WERI-Rb-1 (cell line): ENCODE measurements around the gene EPHX1.
"Not testable (repeated sequence)": the region's sequence is repeated elsewhere in the genome, so short reads cannot be mapped to it uniquely, and the experiment has no call there.

Source experiments
- DNase-seq: peaks from one replicate; pipeline ENCODE4 v3.0.0-alpha.2; 2020
- H3K27ac ChIP-seq: fragments of 250-450 bp; sonication (Bioruptor Pico); 2 replicates; pipeline ENCODE4 v1.5.1; 2020; ENCODE audit warnings: mild to moderate bottlenecking, moderate library complexity
- H3K27me3 ChIP-seq: fragments of 250-450 bp; sonication (Bioruptor Pico); 2 replicates; pipeline ENCODE4 v1.5.1; 2021; ENCODE audit warnings: mild to moderate bottlenecking, low read depth, moderate library complexity; ENCODE audit not compliant: insufficient read depth, severe bottlenecking
- H3K36me3 ChIP-seq: fragments of 250-450 bp; sonication (Bioruptor Pico); 2 replicates; pipeline ENCODE4 v1.5.1; 2020; ENCODE audit warnings: mild to moderate bottlenecking, moderate library complexity
- H3K4me3 ChIP-seq: 2 replicates; pipeline ENCODE4 v1.5.1; 2011; ENCODE audit warnings: low read depth, mild to moderate bottlenecking, control low read depth, low read length
- H3K9me3 ChIP-seq: fragments of 250-450 bp; sonication (Bioruptor Pico); 2 replicates; pipeline ENCODE4 v1.5.1; 2021; ENCODE audit warnings: mild to moderate bottlenecking, moderate library complexity; ENCODE audit not compliant: severe bottlenecking
- TF ChIP-seq, protein P1 (sequence below): IDR thresholded peaks from 2 replicates; pipeline ENCODE4 v1.5.1; 2011; ENCODE audit warnings: low read depth, mild to moderate bottlenecking, control low read depth, inconsistent platforms, low read length

The EPHX1 gene

DNA sequence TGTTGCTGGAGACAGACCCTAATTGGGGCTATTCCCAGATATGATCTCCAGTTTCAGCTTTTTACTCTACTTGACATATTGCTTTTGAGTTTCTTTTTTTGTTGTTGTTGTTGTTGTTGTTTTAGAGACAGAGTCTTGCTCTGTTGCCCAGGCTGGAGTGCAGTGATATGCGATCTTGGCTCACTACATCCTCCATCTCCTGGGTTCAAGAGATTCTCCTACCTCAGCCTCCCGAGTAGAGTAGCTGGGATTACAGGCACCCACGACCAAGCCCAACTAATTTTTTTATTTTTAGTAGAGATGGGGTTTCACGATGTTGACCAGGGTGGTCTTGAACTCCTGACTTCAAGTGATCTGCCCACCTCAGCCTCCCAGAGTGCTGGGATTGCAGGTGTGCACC, 33.6 kb upstream of the EPHX1 start:
- TF ChIP-seq, protein P1, sequence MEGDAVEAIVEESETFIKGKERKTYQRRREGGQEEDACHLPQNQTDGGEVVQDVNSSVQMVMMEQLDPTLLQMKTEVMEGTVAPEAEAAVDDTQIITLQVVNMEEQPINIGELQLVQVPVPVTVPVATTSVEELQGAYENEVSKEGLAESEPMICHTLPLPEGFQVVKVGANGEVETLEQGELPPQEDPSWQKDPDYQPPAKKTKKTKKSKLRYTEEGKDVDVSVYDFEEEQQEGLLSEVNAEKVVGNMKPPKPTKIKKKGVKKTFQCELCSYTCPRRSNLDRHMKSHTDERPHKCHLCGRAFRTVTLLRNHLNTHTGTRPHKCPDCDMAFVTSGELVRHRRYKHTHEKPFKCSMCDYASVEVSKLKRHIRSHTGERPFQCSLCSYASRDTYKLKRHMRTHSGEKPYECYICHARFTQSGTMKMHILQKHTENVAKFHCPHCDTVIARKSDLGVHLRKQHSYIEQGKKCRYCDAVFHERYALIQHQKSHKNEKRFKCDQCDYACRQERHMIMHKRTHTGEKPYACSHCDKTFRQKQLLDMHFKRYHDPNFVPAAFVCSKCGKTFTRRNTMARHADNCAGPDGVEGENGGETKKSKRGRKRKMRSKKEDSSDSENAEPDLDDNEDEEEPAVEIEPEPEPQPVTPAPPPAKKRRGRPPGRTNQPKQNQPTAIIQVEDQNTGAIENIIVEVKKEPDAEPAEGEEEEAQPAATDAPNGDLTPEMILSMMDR: no peak
- no peaks in the 10 kb centered on the region for H3K27me3 ChIP-seq
- no peak overlapping the region for H3K4me3 ChIP-seq
- DNase-seq: no peak
- H3K27ac ChIP-seq: no peak overlapping the region
- H3K36me3 ChIP-seq: peaks cover 9% of the 10 kb centered on the region; the same call in 1 of the 2 replicates
- no peaks in the 10 kb centered on the region for H3K9me3 ChIP-seq

DNA sequence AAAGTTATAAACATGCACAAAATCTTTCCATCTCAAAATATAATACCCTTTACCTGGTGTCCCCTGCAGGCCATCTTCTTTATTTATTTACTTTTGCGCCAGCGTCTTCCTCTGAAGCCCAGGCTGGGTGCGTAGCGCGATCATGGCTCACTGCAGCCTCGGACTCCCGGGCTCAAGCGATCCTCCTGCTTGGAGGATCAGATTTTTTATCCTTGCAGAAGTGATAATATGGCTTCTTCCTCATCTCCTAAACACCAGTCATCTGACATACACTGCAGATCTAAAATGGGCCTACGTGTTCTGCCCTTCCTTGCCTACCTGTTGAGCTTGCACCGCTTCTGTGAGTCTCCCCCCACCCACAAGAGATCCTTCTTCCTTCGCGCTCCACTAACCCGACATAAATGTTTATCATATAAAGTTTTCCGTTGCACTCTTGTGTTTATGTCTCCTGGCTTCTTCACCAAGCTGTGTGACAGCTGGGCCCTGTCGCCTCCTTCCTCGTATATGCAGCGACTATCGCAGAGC, 32.8 kb upstream of the EPHX1 start:
- no peak for DNase-seq
- Histone ChIP-seq H3K4me3 (peak overlapping the region; percentile 20), H3K27me3 (no peaks in the 10 kb centered on the region), H3K36me3 (peaks cover 9% of the 10 kb centered on the region; the same call in 1 of the 2 replicates), H3K9me3 (no peaks in the 10 kb centered on the region), H3K27ac (peak overlapping the region; percentile 56)
- TF ChIP-seq, protein P1: no peak

- DNase-seq: peak; percentile 96
- H3K36me3 ChIP-seq: peaks cover 9% of the 10 kb centered on the region; the same call in 1 of the 2 replicates
- no peaks in the 10 kb centered on the region for H3K27me3 ChIP-seq
- no peaks in the 10 kb centered on the region for H3K9me3 ChIP-seq
- TF ChIP-seq, protein P1: peak; percentile 81
- H3K27ac ChIP-seq: peak within 1 kb of the TSS; percentile 99
- peak within 1 kb of the TSS; percentile 86 for H3K4me3 ChIP-seq
These were observed 32.2 kb upstream of the EPHX1 start, which contains the start of gene SRP9 for GRCh38 chr1:225777583-225778336. Gene SRP9 (plus strand): TSS chr1:225777826. CDS start chr1:225777941, 115 bp downstream.

GRCh38 chr1:225778337-225778669, 31.6 kb upstream of the EPHX1 start:
- Histone ChIP-seq H3K27ac (peak overlapping the region; percentile 99), H3K4me3 (peak overlapping the region; percentile 86), H3K27me3 (no peaks in the 10 kb centered on the region), H3K36me3 (peaks cover 9% of the 10 kb centered on the region; the same call in 1 of the 2 replicates), H3K9me3 (no peaks in the 10 kb centered on the region)
- TF ChIP-seq, protein P1: no peak
- no peak for DNase-seq

DNA sequence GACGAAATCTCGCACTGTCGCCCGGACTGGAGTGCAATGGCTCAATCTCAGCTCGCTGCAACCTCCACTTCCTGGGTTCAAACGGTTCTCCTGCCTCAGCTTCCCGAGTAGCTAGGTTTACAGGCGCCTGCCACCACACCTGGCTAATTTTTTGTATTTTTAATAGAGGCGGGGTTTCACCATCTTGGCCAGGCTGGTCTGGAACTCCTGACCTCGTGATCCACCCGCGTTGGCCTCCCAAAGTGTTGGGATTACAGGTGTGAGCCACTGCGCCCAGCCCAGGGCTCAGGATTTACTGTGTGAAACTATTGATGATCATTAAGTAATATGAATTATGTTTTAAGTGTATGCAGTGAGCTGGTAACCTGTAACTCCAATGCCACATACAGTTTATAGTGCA, 30.8 kb upstream of the EPHX1 start:
- not testable (repeated sequence) for DNase-seq, H3K27ac ChIP-seq, H3K9me3 ChIP-seq, H3K27me3 ChIP-seq
- H3K36me3 ChIP-seq: peaks cover 14% of the 10 kb centered on the region; the same call in 1 of the 2 replicates
- peak overlapping the region; percentile 86 for H3K4me3 ChIP-seq

DNA sequence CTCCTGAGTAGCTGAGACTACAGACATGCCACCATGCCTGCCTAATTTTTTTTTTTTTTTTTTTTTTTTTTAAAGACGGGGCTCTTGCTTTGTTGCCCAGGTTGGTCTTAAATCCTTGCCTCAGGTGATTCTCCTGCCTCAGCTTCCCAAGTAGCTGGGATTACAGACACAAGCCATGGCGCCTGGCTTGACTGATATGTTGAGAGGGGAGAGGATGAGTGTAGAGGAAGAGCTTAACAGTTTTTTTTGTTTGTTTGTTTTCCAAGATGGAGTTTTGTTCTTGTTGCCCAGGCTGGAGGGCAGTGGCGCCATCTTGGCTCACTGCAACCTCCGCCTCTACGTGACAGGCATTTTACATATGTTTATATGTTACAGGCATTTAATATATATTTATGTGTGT, 29.8 kb upstream of the EPHX1 start:
- TF ChIP-seq, protein P1: no peak
- Histone ChIP-seq H3K4me3 (no peak overlapping the region), H3K27ac (no peak overlapping the region), H3K27me3 (no peaks in the 10 kb centered on the region), H3K36me3 (peaks cover 22% of the 10 kb centered on the region), H3K9me3 (no peaks in the 10 kb centered on the region)
- DNase-seq: no peak
